Neural progenitor cell (in vitro differentiated cells): ENCODE results near the gene CAPN2.

Source experiments
- EZH2phosphoT487 ChIP-seq: fragments of 200-600 bp; sonication (generic); IDR thresholded peaks from 2 replicates; pipeline ENCODE4 v1.6.1; 2017; ENCODE audit warnings: antibody characterized with exemption
- TF ChIP-seq, protein P1 (sequence below): fragments of 200-600 bp; sonication (generic); IDR thresholded peaks from 2 replicates; pipeline ENCODE4 v1.5.1; 2017; ENCODE audit warnings: antibody characterized with exemption, mild to moderate bottlenecking

- TF ChIP-seq EZH2phosphoT487 = no peak
- TF ChIP-seq, protein P1, sequence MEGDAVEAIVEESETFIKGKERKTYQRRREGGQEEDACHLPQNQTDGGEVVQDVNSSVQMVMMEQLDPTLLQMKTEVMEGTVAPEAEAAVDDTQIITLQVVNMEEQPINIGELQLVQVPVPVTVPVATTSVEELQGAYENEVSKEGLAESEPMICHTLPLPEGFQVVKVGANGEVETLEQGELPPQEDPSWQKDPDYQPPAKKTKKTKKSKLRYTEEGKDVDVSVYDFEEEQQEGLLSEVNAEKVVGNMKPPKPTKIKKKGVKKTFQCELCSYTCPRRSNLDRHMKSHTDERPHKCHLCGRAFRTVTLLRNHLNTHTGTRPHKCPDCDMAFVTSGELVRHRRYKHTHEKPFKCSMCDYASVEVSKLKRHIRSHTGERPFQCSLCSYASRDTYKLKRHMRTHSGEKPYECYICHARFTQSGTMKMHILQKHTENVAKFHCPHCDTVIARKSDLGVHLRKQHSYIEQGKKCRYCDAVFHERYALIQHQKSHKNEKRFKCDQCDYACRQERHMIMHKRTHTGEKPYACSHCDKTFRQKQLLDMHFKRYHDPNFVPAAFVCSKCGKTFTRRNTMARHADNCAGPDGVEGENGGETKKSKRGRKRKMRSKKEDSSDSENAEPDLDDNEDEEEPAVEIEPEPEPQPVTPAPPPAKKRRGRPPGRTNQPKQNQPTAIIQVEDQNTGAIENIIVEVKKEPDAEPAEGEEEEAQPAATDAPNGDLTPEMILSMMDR = peak; percentile 66
These were observed at the start of gene CAPN2 for GRCh38 chr1:223712194-223712849.
